A549 (cell line): ENCODE results near the gene HSFY1. TPM values are rescaled to one million over a fixed set of nuclear protein-coding genes. Genes with fewer than 3 reads are reported as not detected.
A peak's percentile ranks its signal among the peaks of the same experiment; 100 is the strongest.
"Not testable (repeated sequence)": the region's sequence is repeated elsewhere in the genome, so short reads cannot be mapped to it uniquely, and the experiment has no call there.

Experiments
- ATAC-seq, 2 experiments: fragments of 200-7000 bp in 1 of 2; fragments of >200 bp in 1 of 2; cut with Nextera tagmentation in 1 of 2; cut with Tn5 transposase in 1 of 2; 3 replicates each; pipeline versions ENCODE4 v1.8.0 to v1.9.1; 2018 to 2020; ENCODE audit warnings: mild to moderate bottlenecking in 1 of 2, moderate library complexity in 1 of 2
- CTCF ChIA-PET: fragments of 300-600 bp; sonication (Branson Sonifier 250); formaldehyde crosslinking; extraction: SDS; loops from one replicate; lab custom pipeline; 2021; ENCODE audit warnings: antibody characterized with exemption, inconsistent platforms; lab: Yijun Ruan, JAX
- POLR2A ChIA-PET: fragments of 350-600 bp; formaldehyde crosslinking; extraction: SDS; loops from one replicate; lab custom pipeline; 2021; ENCODE audit warnings: antibody characterized with exemption, inconsistent platforms; lab: Yijun Ruan, JAX
- DNase-seq, 2 experiments: peaks; one replicate each; pipeline versions ENCODE4 v3.0.0 to v3.0.0-alpha.2; 2011 to 2016; ENCODE audit warnings: low read depth in 1 of 2, low spot score in 1 of 2
- FAIRE-seq: peaks from 2 replicates; lab custom pipeline; 2011; peaks lifted over from hg19 to GRCh38; lab: Jason Lieb, UNC
- H3K27ac ChIP-seq, 2 experiments: fragments of >200 bp; sonication (Bioruptor Twin); formaldehyde crosslinking; 3 replicates each; pipeline ENCODE4 v1.5.1; 2016 to 2017
- H3K4me1 ChIP-seq: fragments of >200 bp; sonication (Bioruptor Twin); formaldehyde crosslinking; 3 replicates; pipeline ENCODE4 v1.6.1; 2016
- H3K4me2 ChIP-seq: fragments of >200 bp; sonication (Bioruptor Twin); formaldehyde crosslinking; 3 replicates; pipeline ENCODE4 v1.6.1; 2016
- H3K4me3 ChIP-seq: fragments of >200 bp; sonication (Bioruptor Twin); formaldehyde crosslinking; 3 replicates; pipeline ENCODE4 v1.5.1; 2016
- H3K9me3 ChIP-seq: fragments of >200 bp; sonication (Bioruptor Twin); formaldehyde crosslinking; 3 replicates; pipeline ENCODE4 v1.6.1; 2016
- WGBS: methylation state at CpG from one replicate; pipeline ENCODE4 v1.1.6; 2017; ENCODE audit errors: missing lambda C conversion rate; 5-methylcytosine and 5-hydroxymethylcytosine counted together
- polyA minus RNA-seq: library from RNA; depleted of rRNA, polyadenylated mRNA; stranded (reverse); fragments of >200 nt; gene quantifications from 2 replicates; pipeline ENCODE4 v1.2.3, GENCODE V29; 2011; rRNA and poly(A)+ RNA removed
- polyA plus RNA-seq, 4 experiments: library from polyadenylated mRNA; depleted of rRNA in 3 of 4; stranded (reverse); fragments of >200 nt; fragmentation: RNase III in 1 of 4; extraction: RNeasy Plus Mini Kit Qiagen cat#74134 plus additional on column Dnase treatment in 1 of 4; gene quantifications; 2 replicates in 3 of 4; 3 replicates in 1 of 4; pipeline ENCODE4 v1.2.3, GENCODE V29; 2011 to 2017
- small RNA-seq, 6 experiments: library from RNA; depleted of rRNA; stranded (forward); fragments of <200 nt; gene quantifications; one replicate each; pipeline ENCODE3, GENCODE V24; 2012

The HSFY1 gene
- polyA plus RNA-seq (2011; rRNA removed) (not detected in 2 replicates), polyA plus RNA-seq (2017; fragmentation: RNase III; extraction: RNeasy Plus Mini Kit Qiagen cat#74134 plus additional on column Dnase treatment) (not detected in 3 replicates), polyA minus RNA-seq (not detected in 2 replicates)
- not detected in 2 replicates for polyA plus RNA-seq (2012; cell fraction: cytosol; rRNA removed)
- not detected in 2 replicates for polyA plus RNA-seq (2012; cell fraction: nucleus; rRNA removed)

- DNase-seq, H3K4me3 ChIP-seq, CTCF ChIA-PET, POLR2A ChIA-PET, H3K4me1 ChIP-seq, ATAC-seq, H3K4me2 ChIP-seq, H3K27ac ChIP-seq, H3K9me3 ChIP-seq: not testable (repeated sequence)
- peak; percentile 39 for FAIRE-seq
- no CpG with 5 or more reads among the region's 1 CpG for WGBS
Observed at GRCh38 chrY:18546420-18546819, at the start of gene HSFY1. HSFY1 (plus strand) TSS chrY:18546720; CDS start chrY:18546788, 68 bp downstream.

GRCh38 chrY:18504266-18504665 is 42.3 kb upstream of the HSFY1 start:
- H3K4me1 ChIP-seq, H3K9me3 ChIP-seq, ATAC-seq, H3K27ac ChIP-seq, H3K4me3 ChIP-seq, CTCF ChIA-PET, FAIRE-seq, H3K4me2 ChIP-seq, DNase-seq, POLR2A ChIA-PET: not testable (repeated sequence)
- no CpG with 5 or more reads among the region's 5 CpGs for WGBS

GRCh38 chrY:18530995-18531655 is 15.4 kb upstream of the HSFY1 start:
- CTCF ChIA-PET, H3K4me2 ChIP-seq, ATAC-seq, FAIRE-seq, POLR2A ChIA-PET, H3K4me3 ChIP-seq, H3K4me1 ChIP-seq, H3K9me3 ChIP-seq, H3K27ac ChIP-seq, DNase-seq: not testable (repeated sequence)
- WGBS: no CpG with 5 or more reads among the region's 2 CpGs

GRCh38 chrY:18538952-18539351 is 7.6 kb upstream of the HSFY1 start:
- H3K27ac ChIP-seq, H3K9me3 ChIP-seq, ATAC-seq, DNase-seq, H3K4me3 ChIP-seq, FAIRE-seq, H3K4me1 ChIP-seq, CTCF ChIA-PET, POLR2A ChIA-PET, H3K4me2 ChIP-seq: not testable (repeated sequence)
- WGBS: no CpG with 5 or more reads among the region's 1 CpG

GRCh38 chrY:18553132-18553531 is 6.6 kb downstream of the HSFY1 start:
- ATAC-seq, H3K4me1 ChIP-seq, CTCF ChIA-PET, FAIRE-seq, H3K4me2 ChIP-seq, H3K9me3 ChIP-seq, H3K4me3 ChIP-seq, DNase-seq, POLR2A ChIA-PET, H3K27ac ChIP-seq: not testable (repeated sequence)
- WGBS: no CpG with 5 or more reads among the region's 3 CpGs

GRCh38 chrY:18565915-18566314 is 19.4 kb downstream of the HSFY1 start:
- FAIRE-seq, H3K4me3 ChIP-seq, POLR2A ChIA-PET, H3K27ac ChIP-seq, CTCF ChIA-PET, H3K4me1 ChIP-seq, H3K9me3 ChIP-seq, DNase-seq, ATAC-seq, H3K4me2 ChIP-seq: not testable (repeated sequence)
- no CpG with 5 or more reads among the region's 3 CpGs for WGBS

Small RNA genes lying within 50 kb of the gene (small RNA-seq; reads per million reads assigned to genes)
- gene GPM6BP1 (0 reads per million in 6 experiments), gene PRYP5 (0 reads per million in 6 experiments)

Other genes starting within 250 kb of the HSFY1 start
- not detected in 2 replicates for gene HSFY2, start 227.0 kb downstream of the HSFY1 start, polyA plus RNA-seq (2011; rRNA removed)
- not detected in 3 replicates for gene HSFY2, start 227.0 kb downstream of the HSFY1 start, polyA plus RNA-seq (2017; fragmentation: RNase III; extraction: RNeasy Plus Mini Kit Qiagen cat#74134 plus additional on column Dnase treatment)